Fibroblast of lung (primary cell): ENCODE data around the gene TRA2B.

Experiments used
- CTCF ChIP-seq, 2 donors: IDR thresholded peaks in 1 of 2; conservative IDR thresholded peaks in 1 of 2; 1 replicate in 1 of 2; 2 replicates in 1 of 2; pipeline ENCODE4 v1.5.1; 2011 to 2012; ENCODE audit warnings: low read length in 2 of 2, control low read depth in 1 of 2, inconsistent platforms in 1 of 2, low read depth in 1 of 2, mild to moderate bottlenecking in 1 of 2
- EZH2 ChIP-seq: IDR thresholded peaks from 2 replicates; pipeline ENCODE4 v1.5.1; 2012; ENCODE audit warnings: low read length, control low read depth, mild to moderate bottlenecking; ENCODE audit errors: missing control alignments

- no peak for TF ChIP-seq EZH2
- no peak for TF ChIP-seq CTCF (conservative IDR thresholded peaks at IDR 0.05 in 1 of 2, IDR thresholded peaks at IDR 0.05 in 1 of 2; ENCODE audit: low read depth in 1 of 2, low read length in 2 of 2)
Observed at GRCh38 chr3:185925353-185925752, 12.5 kb downstream of the TRA2B start.
